Activated B cell treated with CpG ODN at 0.5 μM for 24 hours (primary cell): ENCODE results near the gene SCN4B. TPM values are rescaled to one million over a fixed set of nuclear protein-coding genes. Genes with fewer than 3 reads are reported as not detected.

Experiments
- ATAC-seq: fragments of 200-7000 bp; cut with Tn5 transposase; one replicate; pipeline ENCODE4 v1.10.0; 2021; ENCODE audit warnings: low read depth, mild to moderate bottlenecking, moderate library complexity
- CTCF ChIA-PET: fragments of 350-600 bp; sonication (Branson Sonifier 250); formaldehyde crosslinking; loops from one replicate; lab custom pipeline; 2021; ENCODE audit warnings: antibody characterized with exemption; lab: Charles Lee
- POLR2A ChIA-PET: fragments of 350-600 bp; sonication (Branson Sonifier 250); formaldehyde crosslinking; loops from one replicate; lab custom pipeline; 2021; ENCODE audit warnings: antibody characterized with exemption; lab: Charles Lee
- DNase-seq: peaks from one replicate; pipeline ENCODE4 v3.0.0; 2022
- H3K27ac Mint-ChIP-seq: one replicate; pipeline ENCODE4 v1.8.0; 2020; ENCODE audit warnings: mixed read lengths
- H3K27me3 Mint-ChIP-seq: one replicate; pipeline ENCODE4 v1.8.0; 2021; ENCODE audit warnings: mixed read lengths
- H3K36me3 Mint-ChIP-seq: one replicate; pipeline ENCODE4 v1.8.0; 2021; ENCODE audit warnings: low read depth, mixed read lengths
- H3K4me1 Mint-ChIP-seq: one replicate; pipeline ENCODE4 v1.8.0; 2021; ENCODE audit warnings: mixed read lengths
- H3K4me3 Mint-ChIP-seq: one replicate; pipeline ENCODE4 v1.8.0; 2020; ENCODE audit warnings: mild to moderate bottlenecking, mixed read lengths
- H3K9me3 Mint-ChIP-seq: one replicate; pipeline ENCODE4 v1.8.0; 2020; ENCODE audit warnings: mixed read lengths
- intact Hi-C: fragments of 100-400 bp; cut with micrococcal nuclease; formaldehyde crosslinking; loops from one replicate; pipeline ENCODE4 v1.15.1; 2024
- total RNA-seq: library from RNA; stranded (reverse); gene quantifications from 2 replicates; pipeline ENCODE4 v1.2.3, GENCODE V29; 2022
- TF ChIP-seq, protein P1 (sequence below): fragments of 200-600 bp; IDR thresholded peaks from one replicate; pipeline ENCODE4 v1.8.0; 2022; ENCODE audit warnings: antibody characterized with exemption, mild to moderate bottlenecking

SCN4B gene
- total RNA-seq, 1 donor from 2014 or later = not detected

DNA sequence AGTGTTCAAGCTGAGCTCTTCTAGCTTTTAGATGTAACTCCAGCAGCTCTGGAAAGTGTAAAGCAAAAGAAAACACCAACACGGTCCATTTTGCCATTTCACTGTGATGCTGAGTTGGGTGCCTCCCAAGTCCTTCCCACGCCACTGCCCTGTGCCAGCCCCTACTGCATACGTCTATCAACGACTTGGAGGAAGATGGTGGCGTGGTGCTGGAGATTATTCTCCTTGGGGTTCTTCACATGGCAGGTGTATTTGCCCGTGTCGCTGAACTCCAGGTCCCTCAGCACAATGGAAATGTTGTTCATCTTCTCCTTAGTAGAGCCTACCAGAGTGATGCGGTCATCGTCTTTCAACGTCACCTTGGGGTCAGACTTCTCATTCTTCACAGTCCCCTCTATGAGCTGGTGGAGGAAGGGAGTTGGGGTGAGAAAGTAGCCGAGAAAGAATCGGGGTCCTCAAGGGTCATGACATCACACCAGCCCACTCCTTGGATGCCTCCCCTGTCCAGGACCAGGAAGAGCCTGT lies 8.9 kb downstream of the SCN4B start:
- Mint-ChIP-seq H3K9me3 (no peaks in the 10 kb centered on the region), H3K36me3 (no peaks in the 10 kb centered on the region), H3K4me1 (peaks cover 5% of the 10 kb centered on the region), H3K27me3 (peaks cover 69% of the 10 kb centered on the region), H3K27ac (no peak overlapping the region), H3K4me3 (no peak overlapping the region)
- ChIA-PET POLR2A (no interaction called here), CTCF (interaction anchor here (1.5 to 5.1 kb wide), 5 partner anchors 12 to 465 kb away, joined by 4 to 46 read pairs (median 4); no protein-coding TSS in a partner anchor)
- ATAC-seq = no peak
- TF ChIP-seq, protein P1, sequence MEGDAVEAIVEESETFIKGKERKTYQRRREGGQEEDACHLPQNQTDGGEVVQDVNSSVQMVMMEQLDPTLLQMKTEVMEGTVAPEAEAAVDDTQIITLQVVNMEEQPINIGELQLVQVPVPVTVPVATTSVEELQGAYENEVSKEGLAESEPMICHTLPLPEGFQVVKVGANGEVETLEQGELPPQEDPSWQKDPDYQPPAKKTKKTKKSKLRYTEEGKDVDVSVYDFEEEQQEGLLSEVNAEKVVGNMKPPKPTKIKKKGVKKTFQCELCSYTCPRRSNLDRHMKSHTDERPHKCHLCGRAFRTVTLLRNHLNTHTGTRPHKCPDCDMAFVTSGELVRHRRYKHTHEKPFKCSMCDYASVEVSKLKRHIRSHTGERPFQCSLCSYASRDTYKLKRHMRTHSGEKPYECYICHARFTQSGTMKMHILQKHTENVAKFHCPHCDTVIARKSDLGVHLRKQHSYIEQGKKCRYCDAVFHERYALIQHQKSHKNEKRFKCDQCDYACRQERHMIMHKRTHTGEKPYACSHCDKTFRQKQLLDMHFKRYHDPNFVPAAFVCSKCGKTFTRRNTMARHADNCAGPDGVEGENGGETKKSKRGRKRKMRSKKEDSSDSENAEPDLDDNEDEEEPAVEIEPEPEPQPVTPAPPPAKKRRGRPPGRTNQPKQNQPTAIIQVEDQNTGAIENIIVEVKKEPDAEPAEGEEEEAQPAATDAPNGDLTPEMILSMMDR = no peak
- no peak for DNase-seq
- intact Hi-C loops = no loop called here

DNA sequence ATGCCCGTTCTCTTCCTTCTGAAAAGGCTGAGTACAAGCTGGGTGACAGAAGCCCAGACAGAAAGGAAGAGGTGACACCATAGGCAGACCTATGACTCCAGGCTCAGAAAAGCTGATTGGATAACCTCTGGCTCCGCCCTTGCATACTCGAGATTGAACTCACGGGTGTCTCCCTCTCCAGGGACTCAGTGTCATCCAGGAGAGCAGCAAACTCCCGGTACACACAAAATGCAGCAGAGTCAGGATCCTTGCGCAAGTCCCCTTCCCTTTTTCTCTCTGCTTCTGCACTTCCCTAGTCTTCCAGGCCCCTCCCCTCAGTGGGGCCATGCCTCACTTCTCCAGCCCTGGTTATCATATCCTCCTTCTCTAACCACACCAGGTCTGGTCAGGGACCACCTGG lies 9.8 kb downstream of the SCN4B start:
- peaks cover 67% of the 10 kb centered on the region for H3K27me3 Mint-ChIP-seq
- ChIA-PET POLR2A (no interaction called here), CTCF (interaction anchor here (1.9 to 5.1 kb wide), 2 partner anchors 13 to 28 kb away, joined by 4 to 46 read pairs; no protein-coding TSS in a partner anchor)
- TF ChIP-seq, protein P1 = no peak
- intact Hi-C loops = no loop called here
- H3K4me1 Mint-ChIP-seq = peaks cover 5% of the 10 kb centered on the region
- ATAC-seq (no peak), DNase-seq (no peak)
- H3K27ac Mint-ChIP-seq = no peak overlapping the region
- H3K36me3 Mint-ChIP-seq = no peaks in the 10 kb centered on the region
- H3K4me3 Mint-ChIP-seq = no peak overlapping the region
- H3K9me3 Mint-ChIP-seq = no peaks in the 10 kb centered on the region

DNA sequence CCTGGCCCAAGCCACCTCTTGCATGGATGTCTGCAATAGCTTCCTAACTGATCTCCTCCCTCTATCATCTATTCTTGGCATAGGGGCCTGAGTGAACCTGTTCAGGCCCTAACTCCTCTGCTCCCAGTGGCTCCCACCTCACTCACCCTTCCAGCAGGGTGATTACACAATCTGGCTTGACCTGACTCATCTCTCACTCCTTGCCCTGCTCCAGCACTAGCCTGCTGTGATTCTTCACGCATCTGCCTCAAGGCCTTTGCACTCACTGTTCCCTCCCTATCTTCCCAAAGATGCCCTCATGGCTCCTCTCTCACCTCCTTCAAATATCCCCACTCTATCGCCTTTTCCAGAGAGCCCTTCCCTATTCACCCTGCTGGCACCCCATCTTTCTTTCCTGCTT lies 10.5 kb downstream of the SCN4B start:
- TF ChIP-seq, protein P1 = no peak
- Mint-ChIP-seq H3K27me3 (peaks cover 61% of the 10 kb centered on the region), H3K4me1 (peaks cover 5% of the 10 kb centered on the region), H3K9me3 (no peaks in the 10 kb centered on the region), H3K36me3 (no peaks in the 10 kb centered on the region), H3K4me3 (no peak overlapping the region), H3K27ac (no peak overlapping the region)
- DNase-seq = no peak
- CTCF ChIA-PET = interaction anchor here (5.1 kb wide), 1 partner anchor 28 kb away, joined by 46 read pairs; no protein-coding TSS in a partner anchor
- intact Hi-C loops = no loop called here
- POLR2A ChIA-PET = no interaction called here
- ATAC-seq = no peak

DNA sequence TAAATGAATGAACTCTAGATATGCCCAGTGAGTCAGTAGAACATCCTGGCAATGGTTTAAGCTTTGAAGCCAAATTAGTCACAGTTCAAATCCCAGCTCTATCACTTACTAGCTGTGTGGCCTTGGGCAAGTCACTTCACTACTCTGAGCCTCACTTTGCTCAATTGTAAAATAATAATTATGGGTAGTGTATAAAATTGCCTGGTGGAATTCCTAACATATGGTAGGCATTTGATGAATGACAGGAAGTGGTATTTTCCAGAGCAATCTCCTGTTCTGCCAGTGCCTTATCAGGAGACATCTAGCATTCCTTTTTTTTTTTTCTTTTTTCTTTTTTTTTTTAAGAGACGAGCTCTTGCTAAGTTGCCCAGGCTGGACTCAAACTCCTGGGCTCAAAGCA lies 13.0 kb downstream of the SCN4B start:
- Mint-ChIP-seq H3K4me1 (no peaks in the 10 kb centered on the region), H3K36me3 (no peaks in the 10 kb centered on the region), H3K9me3 (no peaks in the 10 kb centered on the region), H3K4me3 (no peak overlapping the region), H3K27me3 (peaks cover 60% of the 10 kb centered on the region), H3K27ac (no peak overlapping the region)
- DNase-seq (no peak), ATAC-seq (no peak)
- ChIA-PET POLR2A (interaction anchor here (0.7 kb wide), 1 partner anchor 72 kb away, joined by 3 read pairs; no protein-coding TSS in a partner anchor), CTCF (interaction anchor here (1.2 kb wide), 1 partner anchor 32 kb away, joined by 4 read pairs; no protein-coding TSS in a partner anchor)
- intact Hi-C loops = no loop called here
- TF ChIP-seq, protein P1 = no peak

DNA sequence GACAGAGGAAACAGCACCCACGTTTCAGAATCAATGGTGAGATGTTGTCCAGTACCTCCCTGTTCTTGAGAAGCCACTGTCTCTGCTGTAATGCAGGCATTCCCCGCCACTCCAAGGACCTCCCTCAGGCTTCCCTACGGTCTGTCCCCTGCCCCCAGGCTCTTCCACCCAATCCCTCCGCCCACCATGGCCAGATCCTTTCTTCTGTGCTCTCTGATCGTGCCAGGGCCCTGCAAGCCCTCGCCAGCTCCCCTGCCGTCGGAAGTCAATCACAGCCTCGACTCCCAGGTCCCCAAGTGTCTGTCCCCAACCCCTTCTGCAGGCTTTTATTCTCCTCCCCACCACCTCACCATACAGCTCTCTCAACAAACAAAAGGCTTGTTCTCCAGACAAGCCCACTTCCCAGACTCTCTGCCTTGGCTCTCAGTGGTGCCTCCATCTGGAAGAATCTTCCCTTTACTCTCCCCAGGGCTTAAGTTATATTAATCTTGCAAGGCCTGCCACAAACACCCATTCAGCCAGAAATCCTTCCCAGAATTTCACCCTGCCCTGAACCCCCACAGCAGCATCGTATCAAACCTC lies 13.7 kb downstream of the SCN4B start:
- no peak overlapping the region for H3K27ac Mint-ChIP-seq
- no peak overlapping the region for H3K4me3 Mint-ChIP-seq
- no peaks in the 10 kb centered on the region for H3K36me3 Mint-ChIP-seq
- DNase-seq (no peak), ATAC-seq (no peak)
- ChIA-PET POLR2A (no interaction called here), CTCF (no interaction called here)
- H3K9me3 Mint-ChIP-seq = no peaks in the 10 kb centered on the region
- no peaks in the 10 kb centered on the region for H3K4me1 Mint-ChIP-seq
- H3K27me3 Mint-ChIP-seq = peaks cover 56% of the 10 kb centered on the region
- TF ChIP-seq, protein P1 = no peak
- intact Hi-C loops = no loop called here
